GM12872 (cell line): ENCODE measurements around the gene PTPRD.

Source experiments
- CTCF ChIP-seq: IDR thresholded peaks from 3 replicates; pipeline ENCODE4 v1.5.1; 2011; ENCODE audit warnings: low read depth, mild to moderate bottlenecking, low read length, moderate library complexity; ENCODE audit not compliant: insufficient read depth

PTPRD gene

GRCh38 chr9:9387511-9388115, 1225.2 kb downstream of the PTPRD start:
- no peak for TF ChIP-seq CTCF

- no peak for TF ChIP-seq CTCF
These were observed 1250.5 kb downstream of the PTPRD start for GRCh38 chr9:9362332-9362731.

GRCh38 chr9:9352877-9353481, 1259.8 kb downstream of the PTPRD start:
- peak; percentile 63 for TF ChIP-seq CTCF

- no peak for TF ChIP-seq CTCF
These were observed 1271.6 kb downstream of the PTPRD start for GRCh38 chr9:9341203-9341602.

- TF ChIP-seq CTCF, result peak; percentile 28; the same call in 1 of the 3 replicates
These were observed 1275.7 kb downstream of the PTPRD start for GRCh38 chr9:9337129-9337528.

GRCh38 chr9:9326749-9327148, 1286.1 kb downstream of the PTPRD start:
- no peak for TF ChIP-seq CTCF

GRCh38 chr9:9319007-9319406, 1293.8 kb downstream of the PTPRD start:
- TF ChIP-seq CTCF, result no peak

- TF ChIP-seq CTCF, result no peak
These were observed 1307.2 kb downstream of the PTPRD start for GRCh38 chr9:9305600-9305999.
